ENCODE data around the gene SPATA12. TPM values are rescaled to one million over a fixed set of nuclear protein-coding genes. Genes with fewer than 3 reads are reported as not detected.

Gene SPATA12
- total RNA-seq, 1 donor: 0.09 TPM

DNA sequence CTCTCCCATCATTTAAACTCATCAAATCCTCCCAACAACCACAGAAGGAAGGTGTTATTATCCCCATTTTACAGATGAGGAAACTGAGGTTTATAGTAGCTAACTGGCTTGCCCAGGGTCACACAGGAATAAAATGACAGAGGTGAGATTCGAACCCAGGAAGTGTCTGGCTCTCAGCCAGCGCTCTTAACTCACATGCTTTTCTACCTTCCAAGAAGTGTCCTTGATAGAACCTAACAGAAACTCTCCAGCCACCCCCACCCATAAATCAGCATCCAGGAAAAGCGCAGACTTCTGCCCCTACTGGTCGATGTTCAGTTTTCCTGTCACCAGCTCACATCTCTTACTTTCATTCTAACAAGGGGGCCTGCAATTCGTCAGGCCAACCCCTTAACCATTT, 51.7 kb downstream of the SPATA12 start:
- TF ChIP-seq, protein P1, sequence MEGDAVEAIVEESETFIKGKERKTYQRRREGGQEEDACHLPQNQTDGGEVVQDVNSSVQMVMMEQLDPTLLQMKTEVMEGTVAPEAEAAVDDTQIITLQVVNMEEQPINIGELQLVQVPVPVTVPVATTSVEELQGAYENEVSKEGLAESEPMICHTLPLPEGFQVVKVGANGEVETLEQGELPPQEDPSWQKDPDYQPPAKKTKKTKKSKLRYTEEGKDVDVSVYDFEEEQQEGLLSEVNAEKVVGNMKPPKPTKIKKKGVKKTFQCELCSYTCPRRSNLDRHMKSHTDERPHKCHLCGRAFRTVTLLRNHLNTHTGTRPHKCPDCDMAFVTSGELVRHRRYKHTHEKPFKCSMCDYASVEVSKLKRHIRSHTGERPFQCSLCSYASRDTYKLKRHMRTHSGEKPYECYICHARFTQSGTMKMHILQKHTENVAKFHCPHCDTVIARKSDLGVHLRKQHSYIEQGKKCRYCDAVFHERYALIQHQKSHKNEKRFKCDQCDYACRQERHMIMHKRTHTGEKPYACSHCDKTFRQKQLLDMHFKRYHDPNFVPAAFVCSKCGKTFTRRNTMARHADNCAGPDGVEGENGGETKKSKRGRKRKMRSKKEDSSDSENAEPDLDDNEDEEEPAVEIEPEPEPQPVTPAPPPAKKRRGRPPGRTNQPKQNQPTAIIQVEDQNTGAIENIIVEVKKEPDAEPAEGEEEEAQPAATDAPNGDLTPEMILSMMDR (IDR thresholded peaks at IDR 0.05; ENCODE audit: insufficient read depth, low read length): peak; percentile 31
- DNase-seq (ENCODE audit: low read depth): peak; percentile 44
- no peak overlapping the region for H3K4me3 ChIP-seq (ENCODE audit: low read depth, low read length)

DNA sequence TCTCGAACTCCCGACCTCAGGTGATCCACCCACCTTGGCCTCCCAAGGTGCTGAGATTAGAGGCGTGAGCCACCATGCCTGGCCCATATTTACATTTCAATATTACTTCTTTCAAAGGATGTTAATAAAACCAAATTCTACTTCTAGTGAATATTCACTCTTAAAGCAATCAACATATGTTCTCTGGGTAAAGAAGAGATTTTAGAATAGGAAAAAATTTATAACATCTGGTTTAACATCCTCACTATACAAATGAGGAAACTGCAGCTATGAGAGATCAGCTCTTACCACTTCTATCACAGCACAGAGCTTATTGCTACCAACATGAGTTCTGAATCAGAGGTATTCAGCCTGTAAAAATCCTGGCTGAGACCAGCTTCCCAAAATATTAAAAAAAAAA, 56.0 kb downstream of the SPATA12 start:
- TF ChIP-seq, protein P1 (IDR thresholded peaks at IDR 0.05; ENCODE audit: insufficient read depth, low read length): no peak

DNA sequence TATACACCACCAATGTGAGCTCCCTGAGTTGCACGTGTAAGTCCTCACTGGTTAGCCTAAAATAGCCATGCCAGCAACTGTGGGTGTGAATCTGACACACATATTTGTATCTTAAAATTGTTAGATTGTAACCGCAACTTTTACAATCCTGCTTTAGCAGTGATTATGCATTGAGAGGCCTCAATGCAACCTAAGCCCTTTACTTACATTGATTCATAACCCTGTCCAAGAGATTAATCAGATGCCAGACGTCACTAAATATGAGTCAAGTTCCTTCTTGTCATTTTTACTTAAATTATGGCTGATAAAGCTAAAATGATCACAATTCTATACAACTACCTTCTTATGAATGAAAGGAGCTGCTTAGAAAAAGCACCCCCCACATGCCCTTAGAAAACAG, 57.8 kb downstream of the SPATA12 start:
- H3K4me3 ChIP-seq (ENCODE audit: low read depth, low read length): no peak overlapping the region
- TF ChIP-seq, protein P1 (IDR thresholded peaks at IDR 0.05; ENCODE audit: insufficient read depth, low read length): no peak
- DNase-seq (ENCODE audit: low read depth): peak; percentile 66

More for the DNA sequence above, 56.0 kb downstream of the SPATA12 start:
- no peak for DNase-seq (ENCODE audit: low read depth)
- no peak overlapping the region for H3K4me3 ChIP-seq (ENCODE audit: low read depth, low read length)

DNA sequence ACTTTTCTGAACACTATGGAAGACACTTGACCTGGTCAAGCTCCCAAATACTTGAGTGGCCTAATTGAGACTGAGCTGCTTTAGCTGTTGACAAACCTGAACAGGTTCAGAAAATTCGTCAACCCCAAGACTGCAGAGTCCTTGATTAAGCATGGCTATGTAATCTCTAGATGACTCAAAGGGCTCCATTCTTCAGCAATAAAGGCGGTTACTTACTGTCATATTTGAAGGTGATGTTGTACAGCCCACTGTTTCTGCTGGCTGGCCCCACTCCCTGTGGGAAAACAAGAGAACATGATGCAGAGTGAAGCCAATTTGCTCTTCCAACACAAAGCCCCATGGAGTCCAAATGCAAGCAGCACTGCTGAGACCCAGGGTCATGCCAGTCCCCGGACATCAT, 59.6 kb downstream of the SPATA12 start:
- TF ChIP-seq, protein P1 (IDR thresholded peaks at IDR 0.05; ENCODE audit: insufficient read depth, low read length): no peak
- no peak overlapping the region for H3K4me3 ChIP-seq (ENCODE audit: low read depth, low read length)
- DNase-seq (ENCODE audit: low read depth): peak; percentile 89

DNA sequence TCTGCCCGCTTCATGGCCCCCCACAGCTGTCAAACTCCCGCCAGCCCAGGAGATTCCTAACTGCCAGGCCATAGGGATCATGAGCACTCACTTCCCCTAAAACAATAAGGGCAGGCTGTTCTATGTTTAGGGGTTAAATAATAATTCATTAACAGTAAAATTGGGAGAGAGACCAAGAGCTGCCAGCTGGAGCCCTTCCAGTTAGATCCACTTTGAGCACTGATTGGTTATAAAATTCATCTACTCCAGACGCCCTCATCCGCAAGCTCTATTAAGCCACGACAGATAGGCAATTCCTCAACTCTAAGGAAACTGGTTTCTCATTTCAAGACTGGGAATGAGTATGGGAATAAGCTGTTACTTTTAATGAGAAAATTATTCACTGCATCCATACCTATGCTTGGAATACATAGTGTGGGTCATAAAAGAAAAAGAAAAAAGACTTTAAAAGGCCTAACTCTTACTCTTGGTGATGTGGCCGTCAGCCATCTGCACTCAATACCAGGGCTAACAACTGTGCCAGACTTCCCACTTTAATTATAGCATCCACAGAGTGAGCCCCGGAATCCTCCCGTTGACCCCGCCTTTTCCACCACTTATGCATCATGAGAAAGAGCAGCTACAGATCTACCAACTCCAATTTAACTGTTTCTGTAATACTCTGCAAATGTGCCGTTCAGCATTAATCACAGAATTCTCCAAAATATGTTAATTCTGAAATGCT, 60.1 kb downstream of the SPATA12 start:
- peak; percentile 59 for DNase-seq (ENCODE audit: low read depth)
- TF ChIP-seq, protein P1 (IDR thresholded peaks at IDR 0.05; ENCODE audit: insufficient read depth, low read length): no peak
- no peak overlapping the region for H3K4me3 ChIP-seq (ENCODE audit: low read depth, low read length)

Other genes starting within 250 kb of the SPATA12 start
- gene IL17RD, start 104.7 kb downstream of the SPATA12 start, total RNA-seq (ENCODE audit: low replicate concordance): 9.5 and 13.6 TPM in 2 replicates
- gene HESX1, start 139.3 kb downstream of the SPATA12 start, total RNA-seq (ENCODE audit: low replicate concordance): 0.81 and 2.4 TPM in 2 replicates
- 28.8 and 69.1 TPM in 2 replicates for gene APPL1, start 167.1 kb downstream of the SPATA12 start, total RNA-seq (ENCODE audit: low replicate concordance)
- under 0.01 TPM in 1 of 2 replicates, not detected in the other for gene ASB14, start 232.0 kb downstream of the SPATA12 start, total RNA-seq (ENCODE audit: low replicate concordance)

Data from fibroblast of the aortic adventitia (primary cell).